Right hindlimb (tissue), 1 donor: Measurements from ENCODE around the gene GLS.
"Not testable (repeated sequence)": the region's sequence is repeated elsewhere in the genome, so short reads cannot be mapped to it uniquely, and the experiment has no call there.

Experiments used
- DNase-seq: peaks from one replicate; pipeline ENCODE4 v3.0.0-alpha.2; 2018

Gene GLS

GRCh38 chr2:190858817-190859216 lies 21.8 kb upstream of the GLS start:
- no peak for DNase-seq

- DNase-seq = peak; percentile 46
Observed at GRCh38 chr2:190859347-190860297, 21.0 kb upstream of the GLS start.

GRCh38 chr2:190860985-190861680 lies 19.5 kb upstream of the GLS start:
- DNase-seq = no peak

- DNase-seq = not testable (repeated sequence)
Observed at GRCh38 chr2:190862128-190862527, 18.5 kb upstream of the GLS start.

GRCh38 chr2:190862571-190862991 lies 18.0 kb upstream of the GLS start:
- no peak for DNase-seq

GRCh38 chr2:190863946-190864345 lies 16.7 kb upstream of the GLS start:
- no peak for DNase-seq

- DNase-seq = no peak
Observed at GRCh38 chr2:190864375-190864774, 16.2 kb upstream of the GLS start.

- peak; percentile 51 for DNase-seq
Observed at GRCh38 chr2:190867212-190867611, 13.4 kb upstream of the GLS start.

GRCh38 chr2:190867832-190868231 lies 12.8 kb upstream of the GLS start:
- DNase-seq = no peak

- no peak for DNase-seq
Observed at GRCh38 chr2:190869721-190870120, 10.9 kb upstream of the GLS start.

GRCh38 chr2:190873451-190873850 lies 7.2 kb upstream of the GLS start:
- DNase-seq = not testable (repeated sequence)

GRCh38 chr2:190875891-190876290 lies 4.7 kb upstream of the GLS start:
- DNase-seq = no peak

- no peak for DNase-seq
Observed at GRCh38 chr2:190876631-190877030, 4.0 kb upstream of the GLS start.

GRCh38 chr2:190877436-190877835 lies 3.2 kb upstream of the GLS start:
- no peak for DNase-seq

- DNase-seq = no peak
Observed at GRCh38 chr2:190879474-190880377, 895 bp upstream of the GLS start.

- no peak for DNase-seq
Observed at GRCh38 chr2:190881084-190881597, 520 bp downstream of the GLS start.

- DNase-seq = peak; percentile 75
Observed at GRCh38 chr2:190881598-190882410, 1.2 kb downstream of the GLS start.

- no peak for DNase-seq
Observed at GRCh38 chr2:190882411-190882766, 1.8 kb downstream of the GLS start.

- DNase-seq = no peak
Observed at GRCh38 chr2:190882856-190883582, 2.4 kb downstream of the GLS start.

- DNase-seq = not testable (repeated sequence)
Observed at GRCh38 chr2:190885844-190886243, 5.2 kb downstream of the GLS start.

GRCh38 chr2:190887089-190887488 lies 6.5 kb downstream of the GLS start:
- no peak for DNase-seq
